ENCODE data around the gene TMOD2. TPM values are rescaled to one million over a fixed set of nuclear protein-coding genes. Genes with fewer than 3 reads are reported as not detected.

Gene TMOD2
- total RNA-seq, 1 experiment from 2014 or later = 0.52 TPM

DNA sequence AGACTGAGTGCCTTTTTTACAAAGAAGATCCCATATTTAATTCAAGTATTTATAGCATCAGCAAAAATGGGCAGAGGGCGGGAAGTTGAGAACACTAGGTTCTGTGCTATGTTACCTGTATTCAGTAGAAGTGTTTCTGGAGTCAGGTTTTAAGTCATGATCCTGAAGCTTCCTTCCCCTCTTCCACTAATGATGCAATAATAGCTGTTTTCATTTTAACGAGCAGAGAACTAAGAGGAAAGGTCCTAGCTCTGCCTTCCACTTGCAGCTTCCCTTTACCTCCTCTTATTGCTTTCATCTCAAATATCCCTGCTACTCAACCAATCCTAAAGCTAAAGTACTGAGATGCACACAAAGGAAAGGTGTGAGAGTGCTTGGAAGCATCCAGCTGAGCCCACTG lies 61.2 kb downstream of the TMOD2 start:
- Histone ChIP-seq H3K9me3 (no peaks in the 10 kb centered on the region), H3K4me3 (ENCODE audit: low read depth, low read length) (no peak overlapping the region), H3K36me3 (ENCODE audit: control insufficient read depth, insufficient read depth, low read length) (no peaks in the 10 kb centered on the region), H3K27me3 (replicated peaks; ENCODE audit: control insufficient read depth, insufficient read depth, low read length) (no peaks in the 10 kb centered on the region), H3K4me1 (peaks cover 10% of the 10 kb centered on the region; the same call in 1 of the 2 replicates)
- ChIA-PET POLR2A (no interaction called here), CTCF (no interaction called here)
- BruUV-seq (replicated peaks) = no TSS peak
- Mint-ChIP-seq H3K4me1 (ENCODE audit: low read depth, unreplicated experiment) (peaks cover 9% of the 10 kb centered on the region), H3K36me3 (ENCODE audit: insufficient read depth, unreplicated experiment) (no peaks in the 10 kb centered on the region), H3K27ac (ENCODE audit: unreplicated experiment) (no peak overlapping the region), H3K27me3 (ENCODE audit: insufficient read depth, unreplicated experiment) (no peaks in the 10 kb centered on the region), H3K4me3 (ENCODE audit: unreplicated experiment) (no peak overlapping the region), H3K9me3 (ENCODE audit: unreplicated experiment) (no peaks in the 10 kb centered on the region)
- TF ChIP-seq, protein P1, sequence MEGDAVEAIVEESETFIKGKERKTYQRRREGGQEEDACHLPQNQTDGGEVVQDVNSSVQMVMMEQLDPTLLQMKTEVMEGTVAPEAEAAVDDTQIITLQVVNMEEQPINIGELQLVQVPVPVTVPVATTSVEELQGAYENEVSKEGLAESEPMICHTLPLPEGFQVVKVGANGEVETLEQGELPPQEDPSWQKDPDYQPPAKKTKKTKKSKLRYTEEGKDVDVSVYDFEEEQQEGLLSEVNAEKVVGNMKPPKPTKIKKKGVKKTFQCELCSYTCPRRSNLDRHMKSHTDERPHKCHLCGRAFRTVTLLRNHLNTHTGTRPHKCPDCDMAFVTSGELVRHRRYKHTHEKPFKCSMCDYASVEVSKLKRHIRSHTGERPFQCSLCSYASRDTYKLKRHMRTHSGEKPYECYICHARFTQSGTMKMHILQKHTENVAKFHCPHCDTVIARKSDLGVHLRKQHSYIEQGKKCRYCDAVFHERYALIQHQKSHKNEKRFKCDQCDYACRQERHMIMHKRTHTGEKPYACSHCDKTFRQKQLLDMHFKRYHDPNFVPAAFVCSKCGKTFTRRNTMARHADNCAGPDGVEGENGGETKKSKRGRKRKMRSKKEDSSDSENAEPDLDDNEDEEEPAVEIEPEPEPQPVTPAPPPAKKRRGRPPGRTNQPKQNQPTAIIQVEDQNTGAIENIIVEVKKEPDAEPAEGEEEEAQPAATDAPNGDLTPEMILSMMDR (IDR thresholded peaks at IDR 0.05; ENCODE audit: insufficient read depth in 1 of 2, low read depth in 1 of 2, low read length in 1 of 2, severe bottlenecking in 1 of 2, unreplicated experiment in 1 of 2) = no peak
- intact Hi-C loops (cut with micrococcal nuclease; ENCODE audit: unreplicated experiment) = no loop called here
- no peak for DNase-seq

DNA sequence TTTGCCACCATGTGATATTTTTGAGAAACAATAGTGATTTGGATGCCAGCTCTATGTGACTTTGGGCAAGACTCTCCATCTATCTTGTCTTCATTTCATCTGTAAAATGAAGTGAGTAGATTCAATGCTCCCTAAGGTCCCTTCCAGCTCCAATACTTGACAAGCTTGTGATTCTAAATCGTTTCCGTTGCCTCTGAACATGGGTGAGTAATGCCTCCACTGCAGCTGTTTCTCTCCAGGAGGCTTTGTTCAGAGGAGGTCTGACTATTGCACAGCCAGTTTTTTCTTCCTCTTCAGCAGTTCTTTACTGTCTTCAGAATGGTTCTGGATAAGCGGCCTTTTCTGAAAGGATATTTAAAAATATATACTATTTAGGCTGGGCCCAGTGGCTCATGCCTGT lies 63.2 kb downstream of the TMOD2 start:
- TF ChIP-seq, protein P1 (IDR thresholded peaks at IDR 0.05; ENCODE audit: insufficient read depth in 1 of 2, low read depth in 1 of 2, low read length in 1 of 2, severe bottlenecking in 1 of 2, unreplicated experiment in 1 of 2) = no peak
- no peak for DNase-seq
- BruUV-seq (replicated peaks) = no TSS peak
- POLR2A ChIA-PET = no interaction called here
- no peak overlapping the region for H3K4me3 ChIP-seq (ENCODE audit: low read depth, low read length)
- no peak overlapping the region for H3K27ac Mint-ChIP-seq (ENCODE audit: unreplicated experiment)
- intact Hi-C loops (cut with micrococcal nuclease; ENCODE audit: unreplicated experiment) = no loop called here
- peaks cover 5% of the 10 kb centered on the region for H3K9me3 Mint-ChIP-seq (ENCODE audit: unreplicated experiment)
- H3K4me1 Mint-ChIP-seq (ENCODE audit: low read depth, unreplicated experiment) = peaks cover 9% of the 10 kb centered on the region
- H3K4me3 Mint-ChIP-seq (ENCODE audit: unreplicated experiment) = no peak overlapping the region
- CTCF ChIA-PET = no interaction called here
- no peaks in the 10 kb centered on the region for H3K27me3 Mint-ChIP-seq (ENCODE audit: insufficient read depth, unreplicated experiment)
- no peaks in the 10 kb centered on the region for H3K36me3 Mint-ChIP-seq (ENCODE audit: insufficient read depth, unreplicated experiment)
- H3K27me3 ChIP-seq (replicated peaks; ENCODE audit: control insufficient read depth, insufficient read depth, low read length) = no peaks in the 10 kb centered on the region
- H3K9me3 ChIP-seq = no peaks in the 10 kb centered on the region
- H3K36me3 ChIP-seq (ENCODE audit: control insufficient read depth, insufficient read depth, low read length) = no peaks in the 10 kb centered on the region
- H3K4me1 ChIP-seq = peaks cover 10% of the 10 kb centered on the region; the same call in 1 of the 2 replicates

DNA sequence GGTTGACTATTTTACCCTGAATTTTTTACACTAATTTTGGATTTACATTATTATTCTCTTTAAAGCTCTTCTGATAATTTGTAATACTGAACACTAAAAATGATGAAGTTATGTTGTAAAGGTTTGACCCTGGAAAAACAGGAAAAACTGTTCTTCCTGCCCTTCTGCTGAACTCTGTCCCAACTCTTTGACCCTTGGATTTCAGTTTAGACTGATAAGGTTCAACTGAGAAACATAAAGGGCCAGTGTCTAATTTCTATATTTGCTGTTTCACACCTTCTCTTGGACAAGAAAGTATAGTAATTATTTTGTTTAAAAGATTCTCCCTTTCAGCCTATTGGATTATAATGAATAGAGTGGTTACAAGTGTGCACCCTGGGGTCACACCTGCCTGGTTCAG lies 65.2 kb downstream of the TMOD2 start:
- ChIA-PET POLR2A (no interaction called here), CTCF (no interaction called here)
- no TSS peak for BruUV-seq (replicated peaks)
- TF ChIP-seq, protein P1 (IDR thresholded peaks at IDR 0.05; ENCODE audit: insufficient read depth in 1 of 2, low read depth in 1 of 2, low read length in 1 of 2, severe bottlenecking in 1 of 2, unreplicated experiment in 1 of 2) = no peak
- H3K36me3 ChIP-seq (ENCODE audit: control insufficient read depth, insufficient read depth, low read length) = no peaks in the 10 kb centered on the region
- no peak overlapping the region for H3K4me3 ChIP-seq (ENCODE audit: low read depth, low read length)
- Mint-ChIP-seq H3K4me3 (ENCODE audit: unreplicated experiment) (no peak overlapping the region), H3K9me3 (ENCODE audit: unreplicated experiment) (peaks cover 23% of the 10 kb centered on the region), H3K27ac (ENCODE audit: unreplicated experiment) (no peak overlapping the region), H3K27me3 (ENCODE audit: insufficient read depth, unreplicated experiment) (no peaks in the 10 kb centered on the region), H3K4me1 (ENCODE audit: low read depth, unreplicated experiment) (peaks cover 9% of the 10 kb centered on the region), H3K36me3 (ENCODE audit: insufficient read depth, unreplicated experiment) (peaks cover 5% of the 10 kb centered on the region)
- intact Hi-C loops (cut with micrococcal nuclease; ENCODE audit: unreplicated experiment) = no loop called here
- DNase-seq = peak in 1 of 2 experiments; percentile 23
- H3K27me3 ChIP-seq (replicated peaks; ENCODE audit: control insufficient read depth, insufficient read depth, low read length) = no peaks in the 10 kb centered on the region
- peaks cover 10% of the 10 kb centered on the region; the same call in 1 of the 2 replicates for H3K4me1 ChIP-seq
- H3K9me3 ChIP-seq = 0 out of 2 replicates have a peak, but pooled peaks cover 3% of the 10 kb centered on the region
